C4-2B (cell line): ENCODE measurements around the gene KCTD7.
"Not testable (repeated sequence)": the region's sequence is repeated elsewhere in the genome, so short reads cannot be mapped to it uniquely, and the experiment has no call there.

ENCODE experiments used
- H3K27ac ChIP-seq: fragments of 450-650 bp; 2 replicates; pipeline ENCODE4 v1.5.1; 2017
- ZFX ChIP-seq: fragments of 450-650 bp; IDR thresholded peaks from 2 replicates; pipeline ENCODE4 v1.6.1; 2017
- TF ChIP-seq, protein P1 (sequence below): fragments of 450-650 bp; conservative IDR thresholded peaks from 2 replicates; pipeline ENCODE4 v1.5.1; 2017; ENCODE audit warnings: mild to moderate bottlenecking

The KCTD7 gene

DNA sequence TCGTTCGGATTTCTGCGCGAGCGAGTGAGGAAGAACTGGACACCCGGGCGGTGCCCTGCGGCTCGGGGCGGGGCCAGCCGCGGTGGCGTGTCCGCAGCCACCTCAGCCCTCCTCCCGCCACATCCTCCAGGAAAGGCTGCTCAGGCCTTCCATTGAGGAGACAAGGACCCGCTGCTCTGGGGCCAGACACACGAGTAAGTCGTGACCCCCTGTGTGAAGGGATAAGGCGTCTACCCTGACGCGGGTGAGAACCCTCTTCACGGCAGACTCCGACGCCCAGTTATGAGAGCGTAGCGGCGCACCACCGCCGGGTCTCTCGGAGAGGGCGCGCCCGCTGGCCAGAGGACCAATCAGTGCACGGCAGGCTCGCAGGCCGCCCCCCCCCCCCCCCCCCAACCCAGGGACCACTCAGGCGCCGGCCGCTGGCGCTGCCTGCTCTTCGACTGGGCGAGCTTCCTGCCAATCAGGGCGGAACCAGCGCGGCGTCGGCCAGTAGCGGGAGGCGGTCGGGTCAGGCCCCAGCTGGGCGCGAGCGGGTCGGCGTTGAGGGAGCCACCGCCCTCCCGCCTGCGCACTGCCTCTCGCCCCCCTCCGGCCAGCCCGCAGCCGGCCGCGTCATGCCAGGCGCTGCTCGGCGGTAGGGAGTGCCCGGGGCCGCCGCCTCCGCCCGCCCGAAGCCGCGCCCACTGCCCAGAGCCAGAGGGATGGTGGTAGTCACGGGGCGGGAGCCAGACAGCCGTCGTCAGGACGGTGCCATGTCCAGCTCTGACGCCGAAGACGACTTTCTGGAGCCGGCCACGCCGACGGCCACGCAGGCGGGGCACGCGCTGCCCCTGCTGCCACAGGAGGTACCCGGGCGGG lies at the start of gene KCTD7:
Gene KCTD7 (plus strand): TSS at position 521 of the 861 bp plus-strand sequence. CDS start 184 bp downstream, at position 705.
- TF ChIP-seq, protein P1, sequence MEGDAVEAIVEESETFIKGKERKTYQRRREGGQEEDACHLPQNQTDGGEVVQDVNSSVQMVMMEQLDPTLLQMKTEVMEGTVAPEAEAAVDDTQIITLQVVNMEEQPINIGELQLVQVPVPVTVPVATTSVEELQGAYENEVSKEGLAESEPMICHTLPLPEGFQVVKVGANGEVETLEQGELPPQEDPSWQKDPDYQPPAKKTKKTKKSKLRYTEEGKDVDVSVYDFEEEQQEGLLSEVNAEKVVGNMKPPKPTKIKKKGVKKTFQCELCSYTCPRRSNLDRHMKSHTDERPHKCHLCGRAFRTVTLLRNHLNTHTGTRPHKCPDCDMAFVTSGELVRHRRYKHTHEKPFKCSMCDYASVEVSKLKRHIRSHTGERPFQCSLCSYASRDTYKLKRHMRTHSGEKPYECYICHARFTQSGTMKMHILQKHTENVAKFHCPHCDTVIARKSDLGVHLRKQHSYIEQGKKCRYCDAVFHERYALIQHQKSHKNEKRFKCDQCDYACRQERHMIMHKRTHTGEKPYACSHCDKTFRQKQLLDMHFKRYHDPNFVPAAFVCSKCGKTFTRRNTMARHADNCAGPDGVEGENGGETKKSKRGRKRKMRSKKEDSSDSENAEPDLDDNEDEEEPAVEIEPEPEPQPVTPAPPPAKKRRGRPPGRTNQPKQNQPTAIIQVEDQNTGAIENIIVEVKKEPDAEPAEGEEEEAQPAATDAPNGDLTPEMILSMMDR = no peak
- no peak for TF ChIP-seq ZFX
- H3K27ac ChIP-seq = peak within 1 kb of the TSS; percentile 61

DNA sequence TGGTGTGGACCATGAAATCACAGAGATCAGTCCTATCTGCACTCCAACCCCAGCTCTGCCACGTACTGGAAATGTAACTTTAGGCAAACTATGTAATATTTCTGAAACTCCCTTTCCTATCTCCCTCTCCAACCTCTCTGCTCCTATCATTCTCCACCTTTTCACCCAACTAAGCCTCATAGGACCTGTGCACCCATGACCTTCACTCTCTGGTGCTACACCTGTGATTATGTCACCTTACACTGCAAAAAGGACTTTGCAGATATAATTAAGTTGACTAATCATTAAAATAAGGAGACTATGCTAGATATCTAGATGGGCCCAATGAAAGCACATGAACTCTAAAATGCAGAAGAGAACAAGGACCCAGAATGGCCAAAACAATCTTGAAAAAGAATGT lies 48.3 kb upstream of the KCTD7 start:
- H3K27ac ChIP-seq = not testable (repeated sequence)

DNA sequence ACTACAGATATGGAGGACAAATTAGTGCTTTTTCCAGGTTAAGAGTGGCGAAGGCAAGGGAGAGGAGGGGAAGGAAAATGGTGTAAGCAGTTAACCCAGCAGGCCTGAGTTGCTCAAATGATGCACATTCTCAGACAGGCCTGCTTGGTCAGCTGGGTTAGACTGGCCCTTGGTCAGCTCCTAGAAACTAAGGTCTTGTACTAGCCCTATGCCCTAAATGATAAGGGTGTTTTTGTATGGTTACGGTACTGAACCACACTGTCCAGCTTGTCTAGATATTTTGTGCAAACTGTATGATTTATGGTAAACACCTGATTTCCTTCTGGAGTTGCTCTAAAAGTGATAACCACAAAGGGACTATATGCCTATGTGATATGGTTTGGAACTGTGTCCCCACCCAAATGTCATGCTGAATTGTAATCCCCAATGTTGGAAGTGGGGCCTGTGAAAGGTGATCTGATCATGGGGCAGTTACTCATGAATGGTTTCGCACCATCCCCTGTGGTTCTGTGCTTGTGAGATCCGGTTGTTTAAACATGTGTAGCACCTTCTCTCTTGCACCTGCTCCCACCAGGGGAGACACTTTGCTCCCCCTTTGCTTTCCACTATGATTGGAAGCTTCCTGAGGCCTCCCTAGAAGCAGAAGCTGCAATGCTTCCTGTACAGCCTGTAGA lies 45.7 kb upstream of the KCTD7 start:
- not testable (repeated sequence) for H3K27ac ChIP-seq

DNA sequence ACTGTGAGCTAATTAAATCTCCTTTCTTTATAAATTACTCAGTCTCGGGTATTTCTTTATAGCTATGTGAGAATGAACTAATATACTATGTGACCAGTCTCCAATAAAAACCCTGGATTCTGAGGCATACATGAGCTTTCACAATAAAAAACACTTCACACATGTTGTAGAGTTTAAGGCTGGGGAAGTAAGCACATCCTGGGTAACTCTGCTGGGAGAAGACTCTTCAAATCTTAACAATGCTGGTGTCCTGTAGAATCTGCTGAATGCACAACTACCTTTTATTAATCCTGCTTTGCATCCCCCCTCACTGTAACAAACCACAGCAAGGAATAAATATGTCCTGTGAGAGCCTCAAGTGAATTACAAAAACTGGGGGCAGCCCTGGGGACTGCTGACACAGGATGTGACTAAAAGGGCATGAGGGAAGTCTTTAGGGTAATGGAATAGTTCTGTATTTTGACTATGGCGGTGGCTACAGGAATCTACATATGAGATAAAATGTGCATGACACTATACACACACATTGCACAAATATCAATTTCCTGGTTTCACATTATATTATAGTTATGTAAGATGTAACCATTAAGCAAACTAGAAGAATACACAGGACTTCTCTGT lies 45.1 kb upstream of the KCTD7 start:
- no peak overlapping the region for H3K27ac ChIP-seq
- TF ChIP-seq, protein P1 = no peak
- no peak for TF ChIP-seq ZFX

DNA sequence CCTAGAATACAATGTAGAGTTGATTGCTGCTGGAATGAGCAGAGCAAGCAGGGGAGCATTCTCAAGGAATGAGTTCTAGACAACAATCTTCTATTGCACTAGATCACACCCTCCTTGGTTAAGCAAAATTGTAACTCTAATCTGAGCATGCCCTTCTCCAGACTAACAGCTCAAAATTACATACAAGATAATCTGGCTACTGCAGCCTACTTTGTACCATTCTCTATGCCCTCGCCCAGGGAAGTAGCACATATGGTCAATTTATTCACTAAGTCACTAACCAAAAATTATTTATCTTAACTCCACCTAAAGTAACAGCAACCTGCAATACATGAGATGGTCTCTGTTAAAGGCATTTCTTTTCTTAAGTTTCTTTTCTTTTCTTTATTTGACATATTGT lies 42.5 kb upstream of the KCTD7 start:
- TF ChIP-seq, protein P1 = no peak
- TF ChIP-seq ZFX = no peak
- no peak overlapping the region for H3K27ac ChIP-seq

DNA sequence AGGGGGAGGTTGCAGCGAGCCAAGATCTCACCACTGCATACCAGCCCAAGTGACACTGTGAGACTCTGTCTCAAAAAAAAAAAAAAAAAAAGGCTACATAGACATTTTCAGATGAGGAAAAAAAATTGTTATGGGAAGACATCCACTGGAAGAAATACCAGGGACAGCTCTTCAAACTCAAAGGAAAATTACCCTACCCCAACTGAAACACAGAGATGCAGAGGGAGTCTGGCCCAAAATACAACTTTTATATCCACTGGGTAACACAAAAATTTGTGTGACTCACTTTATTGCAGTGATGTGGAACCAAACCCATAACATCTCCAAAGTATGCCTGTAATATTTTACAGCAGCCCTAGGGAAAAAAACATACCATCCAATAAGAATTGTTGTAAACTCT lies 40.5 kb upstream of the KCTD7 start:
- not testable (repeated sequence) for H3K27ac ChIP-seq

DNA sequence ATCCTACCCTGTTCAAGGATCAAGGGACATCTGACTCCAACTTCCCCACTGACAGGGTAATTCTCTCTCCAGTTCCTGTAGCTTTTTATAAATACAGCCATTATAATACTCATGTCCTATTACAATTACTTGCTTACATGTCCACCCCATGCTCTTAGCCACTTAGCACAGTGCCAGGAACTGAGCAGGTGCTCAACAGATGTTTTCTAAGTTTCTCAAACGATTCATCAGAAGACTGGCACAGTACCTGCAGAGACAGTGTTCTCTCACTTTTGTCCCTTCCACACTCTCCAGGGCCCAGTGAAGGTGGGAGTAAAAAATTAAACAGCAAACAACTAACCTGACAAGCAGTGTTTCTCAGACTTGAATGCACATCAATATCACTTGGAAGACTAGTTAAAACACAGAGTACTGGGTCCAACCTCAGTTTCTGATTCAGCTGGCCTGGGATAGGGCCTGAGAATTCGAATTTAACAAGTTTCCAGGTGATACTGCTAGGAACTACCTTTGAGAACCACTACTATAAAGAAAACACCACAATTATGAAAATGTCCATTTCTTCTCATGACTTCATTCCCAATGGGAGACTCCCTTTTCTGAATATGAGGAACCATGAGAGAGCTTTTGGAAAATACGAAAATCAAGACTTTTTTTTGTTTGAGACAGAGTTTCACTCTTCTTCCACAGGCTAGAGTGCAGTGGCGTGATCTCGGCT lies 39.7 kb upstream of the KCTD7 start:
- not testable (repeated sequence) for H3K27ac ChIP-seq

DNA sequence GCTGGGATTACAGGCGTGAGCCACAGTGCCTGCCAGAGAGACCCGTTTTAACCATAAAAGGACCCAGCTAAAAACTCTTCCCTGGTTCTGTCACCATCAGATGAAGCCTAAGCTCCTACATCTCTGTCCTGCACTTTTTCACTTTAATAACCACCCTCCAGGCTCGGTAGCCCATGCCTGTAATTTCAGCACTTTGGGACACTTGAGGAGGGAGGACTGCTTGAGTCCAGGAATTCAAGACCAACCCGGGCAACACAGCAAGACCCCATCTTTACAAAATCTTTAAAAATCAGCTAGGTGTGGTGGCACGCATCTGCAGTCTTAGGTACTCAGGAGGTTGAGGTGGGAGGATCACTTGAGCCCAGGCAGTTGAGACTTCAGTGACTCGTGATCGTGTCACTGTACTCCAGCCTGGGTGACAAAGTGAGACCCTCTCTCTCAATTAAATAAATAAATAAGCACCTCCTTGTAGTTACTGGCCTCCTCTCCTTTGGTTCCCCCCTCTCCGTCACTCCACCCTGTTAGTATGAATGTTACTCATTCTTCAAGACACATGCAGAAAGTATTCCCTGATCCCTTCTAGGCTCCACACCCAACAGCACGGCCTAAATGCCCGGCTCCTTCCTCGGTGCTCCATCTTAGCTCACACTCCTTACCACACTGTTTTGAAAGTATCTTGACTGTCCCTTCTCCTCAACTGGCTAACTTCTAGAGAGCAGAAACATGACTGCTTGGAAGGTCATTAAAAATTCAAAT lies 38.2 kb upstream of the KCTD7 start:
- H3K27ac ChIP-seq = not testable (repeated sequence)

DNA sequence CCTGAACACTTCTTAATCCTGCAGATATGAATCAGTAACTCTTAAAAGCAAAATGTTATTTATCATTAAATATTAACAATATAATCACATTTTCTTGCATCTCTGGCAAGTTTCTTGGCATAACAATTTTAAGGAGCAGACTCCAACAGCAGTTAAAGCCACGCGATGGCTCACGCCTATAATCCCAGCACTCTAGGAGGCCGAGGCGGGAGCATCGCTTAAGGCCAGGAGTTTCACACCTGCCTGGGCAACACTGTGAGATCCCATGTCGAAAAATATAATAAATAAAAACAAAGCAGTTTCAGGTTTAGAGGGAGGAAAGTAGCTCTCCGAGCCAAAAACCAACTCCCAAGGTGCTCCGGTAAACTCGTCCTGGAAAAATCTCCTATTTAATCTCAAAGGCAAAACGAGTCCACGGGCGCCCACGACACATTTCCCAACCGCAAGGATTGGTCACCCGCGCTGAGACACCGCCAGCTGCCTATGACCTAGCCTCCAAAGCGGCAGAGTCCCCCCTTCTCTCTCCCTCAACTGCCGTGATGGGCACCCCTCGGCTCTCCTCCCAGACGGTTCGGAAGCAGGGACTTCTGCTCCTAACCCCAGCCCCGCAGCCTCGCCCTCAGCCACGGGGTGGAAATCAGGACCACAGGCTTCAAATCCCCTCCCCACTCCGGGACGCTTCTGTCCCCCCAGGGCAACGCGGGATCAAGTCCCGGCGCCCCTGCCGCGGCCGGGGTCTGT lies 37.5 kb upstream of the KCTD7 start:
- peak overlapping the region; percentile 87 for H3K27ac ChIP-seq
